SK-N-MC (cell line): ENCODE results near the gene GRIK4.

Experiments used
- EZH2 ChIP-seq: fragments of 200-600 bp; sonication (generic); IDR thresholded peaks from one replicate; pipeline ENCODE4 v1.6.1; 2017; ENCODE audit warnings: antibody characterized with exemption
- POLR2AphosphoS5 ChIP-seq: IDR thresholded peaks from 2 replicates; pipeline ENCODE4 v1.6.1; 2012; ENCODE audit warnings: mild to moderate bottlenecking, low read depth, low read length, borderline replicate concordance

GRCh38 chr11:120781486-120782120, 270.1 kb downstream of the GRIK4 start:
- TF ChIP-seq EZH2: no peak
- no peak for TF ChIP-seq POLR2AphosphoS5
